Peyer's patch (tissue), 4 donors: ENCODE results near the gene ARRDC4.

Source experiments
- POLR2A ChIP-seq, 2 donors: fragments of 450-650 bp; IDR thresholded peaks; one replicate each; pipeline ENCODE4 v1.5.1; 2017; ENCODE audit warnings: antibody characterized with exemption in 2 of 2, mild to moderate bottlenecking in 2 of 2, moderate library complexity in 2 of 2
- TF ChIP-seq, protein P1 (sequence below), 6 experiments: fragments of 450-650 bp in 4 of 6; fragments of 200-600 bp in 2 of 6; sonication (generic) in 1 of 6; IDR thresholded peaks; one replicate each; pipeline ENCODE4 v1.5.1; 2017 to 2019; ENCODE audit warnings: antibody characterized with exemption in 6 of 6, mild to moderate bottlenecking in 3 of 6, moderate library complexity in 1 of 6

DNA sequence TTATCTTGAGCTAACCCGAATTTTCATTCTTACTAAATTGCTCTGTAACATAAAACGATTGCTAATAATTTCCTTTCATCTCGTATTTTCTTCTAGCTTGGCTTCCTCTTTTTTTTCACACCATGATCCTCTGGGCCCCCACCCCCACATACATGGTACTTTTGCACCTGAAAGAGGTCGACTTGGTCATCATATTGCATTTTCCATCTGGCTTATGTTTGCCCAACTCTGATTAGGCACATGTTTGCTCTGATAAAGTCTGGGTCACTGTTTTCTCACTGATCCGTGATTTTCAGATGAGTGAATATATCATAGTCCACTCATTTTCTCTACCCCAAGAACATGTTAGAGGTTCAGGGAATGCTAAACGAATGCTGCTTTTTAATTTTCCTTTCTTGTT, 49.5 kb downstream of the ARRDC4 start:
- TF ChIP-seq, protein P1, sequence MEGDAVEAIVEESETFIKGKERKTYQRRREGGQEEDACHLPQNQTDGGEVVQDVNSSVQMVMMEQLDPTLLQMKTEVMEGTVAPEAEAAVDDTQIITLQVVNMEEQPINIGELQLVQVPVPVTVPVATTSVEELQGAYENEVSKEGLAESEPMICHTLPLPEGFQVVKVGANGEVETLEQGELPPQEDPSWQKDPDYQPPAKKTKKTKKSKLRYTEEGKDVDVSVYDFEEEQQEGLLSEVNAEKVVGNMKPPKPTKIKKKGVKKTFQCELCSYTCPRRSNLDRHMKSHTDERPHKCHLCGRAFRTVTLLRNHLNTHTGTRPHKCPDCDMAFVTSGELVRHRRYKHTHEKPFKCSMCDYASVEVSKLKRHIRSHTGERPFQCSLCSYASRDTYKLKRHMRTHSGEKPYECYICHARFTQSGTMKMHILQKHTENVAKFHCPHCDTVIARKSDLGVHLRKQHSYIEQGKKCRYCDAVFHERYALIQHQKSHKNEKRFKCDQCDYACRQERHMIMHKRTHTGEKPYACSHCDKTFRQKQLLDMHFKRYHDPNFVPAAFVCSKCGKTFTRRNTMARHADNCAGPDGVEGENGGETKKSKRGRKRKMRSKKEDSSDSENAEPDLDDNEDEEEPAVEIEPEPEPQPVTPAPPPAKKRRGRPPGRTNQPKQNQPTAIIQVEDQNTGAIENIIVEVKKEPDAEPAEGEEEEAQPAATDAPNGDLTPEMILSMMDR (IDR thresholded peaks at IDR 0.05) = no peak
- TF ChIP-seq POLR2A (IDR thresholded peaks at IDR 0.05) = no peak
